ENCODE measurements around the gene COX8A. TPM values are rescaled to one million over a fixed set of nuclear protein-coding genes. Genes with fewer than 3 reads are reported as not detected.

Gene COX8A
- total RNA-seq, 1 experiment from 2014 or later, result 461 TPM

DNA sequence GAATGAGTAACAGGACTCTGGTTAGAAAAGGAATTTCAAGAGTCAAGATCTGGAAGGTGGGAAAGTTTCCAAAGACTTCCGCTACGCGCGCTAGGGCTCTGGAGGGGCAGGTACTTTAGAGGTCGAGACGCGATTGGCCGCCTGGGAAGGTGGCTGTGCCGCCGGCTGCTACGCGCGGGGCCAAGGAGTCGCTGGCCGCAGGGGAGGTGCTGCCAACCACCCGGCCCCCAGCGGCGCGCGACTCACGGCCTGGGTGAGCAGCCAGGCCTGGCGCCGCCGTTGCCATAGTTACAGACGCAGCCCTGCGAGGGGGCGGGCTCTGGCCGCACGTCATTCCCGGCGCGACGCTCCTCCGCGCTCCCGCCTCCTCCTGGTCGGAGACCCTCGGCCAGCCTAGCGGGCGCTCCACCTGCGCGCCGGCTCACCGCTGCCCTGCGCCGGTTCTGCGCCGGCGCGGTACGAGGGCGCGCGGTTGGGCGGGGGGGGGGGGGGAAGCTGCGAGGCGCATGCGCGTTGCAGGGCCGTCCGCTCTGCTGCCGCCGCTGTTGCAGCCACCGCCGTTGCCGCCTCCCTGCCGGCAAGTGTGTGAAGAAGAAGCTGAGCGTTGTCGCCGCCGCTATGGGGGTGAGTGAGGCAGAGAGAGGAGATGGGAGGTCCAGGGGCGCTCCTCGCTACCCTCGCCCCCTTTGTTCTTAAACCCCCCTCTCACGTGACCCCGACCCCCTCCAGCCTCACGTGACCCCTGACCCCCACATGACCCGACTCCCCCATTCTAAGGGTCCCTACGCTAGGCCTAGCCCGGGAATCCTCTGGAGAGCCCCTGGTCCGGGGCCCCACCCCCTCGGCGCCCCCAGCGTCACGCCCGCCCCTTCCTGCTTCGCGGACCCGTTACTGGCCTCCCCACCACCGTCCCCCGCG is 35.7 kb upstream of the COX8A start, which contains the start of gene NAA40:
TSS of gene NAA40 (plus strand) at position 524 of the 918 bp plus-strand sequence. CDS start at position 619, 95 bp downstream.
- Mint-ChIP-seq H3K27ac (ENCODE audit: low read depth, unreplicated experiment) (peak within 1 kb of the TSS; percentile 69), H3K4me1 (ENCODE audit: insufficient read depth, unreplicated experiment) (no peaks in the 10 kb centered on the region), H3K4me3 (ENCODE audit: unreplicated experiment) (peak within 1 kb of the TSS; percentile 83), H3K9me3 (ENCODE audit: unreplicated experiment) (no peaks in the 10 kb centered on the region), H3K36me3 (ENCODE audit: insufficient read depth, unreplicated experiment) (no peaks in the 10 kb centered on the region), H3K27me3 (ENCODE audit: insufficient read depth, unreplicated experiment) (no peaks in the 10 kb centered on the region)
- intact Hi-C loops (cut with micrococcal nuclease), result loop anchor here (10.0 kb wide), 1 partner anchor 54 kb away; no protein-coding TSS in a partner anchor
- DNase-seq (ENCODE audit: unreplicated experiment), result peak; percentile 96
- POLR2A ChIA-PET, result interaction anchor here (0.7 to 3.6 kb wide), 5 partner anchors 36 to 125 kb away, joined by 3 to 19 read pairs (median 4); partner anchors contain the start of genes COX8A and MARK2
- CTCF ChIA-PET, result interaction anchor here (0.7 to 1.0 kb wide), 3 partner anchors 22 to 102 kb away, joined by 3 read pairs; partner anchors contain the start of gene RCOR2
- no TSS peak for BruUV-seq (replicated peaks)
- TF ChIP-seq CTCF (IDR thresholded peaks at IDR 0.05; ENCODE audit: unreplicated experiment), result no peak

GRCh38 chr11:63939397-63939891 is 35.0 kb upstream of the COX8A start:
- peak overlapping the region; percentile 69 for H3K27ac Mint-ChIP-seq (ENCODE audit: low read depth, unreplicated experiment)
- BruUV-seq (replicated peaks), result no TSS peak
- intact Hi-C loops (cut with micrococcal nuclease), result loop anchor here (10.0 kb wide), 1 partner anchor 55 kb away; no protein-coding TSS in a partner anchor
- H3K27me3 Mint-ChIP-seq (ENCODE audit: insufficient read depth, unreplicated experiment), result no peaks in the 10 kb centered on the region
- TF ChIP-seq CTCF (IDR thresholded peaks at IDR 0.05; ENCODE audit: unreplicated experiment), result no peak
- peak overlapping the region; percentile 83 for H3K4me3 Mint-ChIP-seq (ENCODE audit: unreplicated experiment)
- CTCF ChIA-PET, result interaction anchor here (0.9 to 1.0 kb wide), 2 partner anchors 83 to 102 kb away, joined by 3 read pairs; no protein-coding TSS in a partner anchor
- POLR2A ChIA-PET, result interaction anchor here (1.3 to 3.6 kb wide), 3 partner anchors 35 to 100 kb away, joined by 3 to 19 read pairs (median 5); partner anchors contain the start of genes COX8A and MARK2
- DNase-seq (ENCODE audit: unreplicated experiment), result peak; percentile 25
- no peaks in the 10 kb centered on the region for H3K36me3 Mint-ChIP-seq (ENCODE audit: insufficient read depth, unreplicated experiment)
- H3K9me3 Mint-ChIP-seq (ENCODE audit: unreplicated experiment), result no peaks in the 10 kb centered on the region
- H3K4me1 Mint-ChIP-seq (ENCODE audit: insufficient read depth, unreplicated experiment), result no peaks in the 10 kb centered on the region

DNA sequence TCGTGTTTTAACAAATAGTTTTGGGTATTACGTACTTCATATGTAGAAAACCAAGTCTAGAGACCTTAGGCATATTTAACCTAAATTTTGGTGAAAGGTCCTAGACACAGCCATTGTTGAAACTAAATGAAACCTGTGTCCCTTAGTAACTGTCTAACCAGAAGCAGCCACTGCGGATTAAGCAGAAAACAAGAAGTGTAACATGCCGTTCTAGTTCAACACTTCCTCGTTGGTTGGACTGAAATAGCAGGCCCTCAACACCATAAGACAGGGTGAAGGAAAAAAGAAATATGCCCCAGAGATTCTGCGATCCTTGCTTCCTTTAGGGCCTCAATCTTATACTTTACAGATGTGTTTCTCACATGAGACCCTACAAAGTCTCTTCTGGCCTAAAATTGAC is 33.6 kb upstream of the COX8A start:
- H3K36me3 Mint-ChIP-seq (ENCODE audit: insufficient read depth, unreplicated experiment), result peaks cover 2% of the 10 kb centered on the region
- no peaks in the 10 kb centered on the region for H3K9me3 Mint-ChIP-seq (ENCODE audit: unreplicated experiment)
- H3K27ac Mint-ChIP-seq (ENCODE audit: low read depth, unreplicated experiment), result no peak overlapping the region
- H3K4me3 Mint-ChIP-seq (ENCODE audit: unreplicated experiment), result no peak overlapping the region
- ChIA-PET POLR2A (no interaction called here), CTCF (interaction anchor here (0.7 kb wide), 1 partner anchor 106 kb away, joined by 3 read pairs; no protein-coding TSS in a partner anchor)
- BruUV-seq (replicated peaks), result TSS peak; percentile 32
- intact Hi-C loops (cut with micrococcal nuclease), result loop anchor here (10.0 kb wide), 1 partner anchor 306 kb away; no protein-coding TSS in a partner anchor
- no peaks in the 10 kb centered on the region for H3K27me3 Mint-ChIP-seq (ENCODE audit: insufficient read depth, unreplicated experiment)
- no peaks in the 10 kb centered on the region for H3K4me1 Mint-ChIP-seq (ENCODE audit: insufficient read depth, unreplicated experiment)
- no peak for TF ChIP-seq CTCF (IDR thresholded peaks at IDR 0.05; ENCODE audit: unreplicated experiment)
- no peak for DNase-seq (ENCODE audit: unreplicated experiment)

DNA sequence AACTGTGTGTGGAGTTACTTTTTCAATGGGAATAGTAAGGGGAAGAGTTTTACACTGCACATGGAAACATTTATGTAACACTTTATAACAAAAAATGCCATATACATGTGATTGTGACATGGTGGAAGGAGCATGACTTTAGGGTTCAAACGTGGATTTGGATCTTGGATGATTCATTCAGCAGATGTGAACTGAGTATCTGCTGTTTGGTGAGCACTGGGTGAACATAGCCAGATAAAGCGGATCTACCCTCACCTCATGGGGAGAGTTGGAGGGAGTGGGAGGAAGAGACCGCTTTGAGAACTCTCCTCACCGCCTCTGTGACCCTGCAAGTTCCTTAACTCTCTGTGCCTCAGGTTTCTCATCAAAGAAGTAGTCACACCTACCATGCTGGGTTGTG is 32.5 kb upstream of the COX8A start:
- no peak overlapping the region for H3K27ac Mint-ChIP-seq (ENCODE audit: low read depth, unreplicated experiment)
- H3K9me3 Mint-ChIP-seq (ENCODE audit: unreplicated experiment), result no peaks in the 10 kb centered on the region
- TF ChIP-seq CTCF (IDR thresholded peaks at IDR 0.05; ENCODE audit: unreplicated experiment), result no peak
- peaks cover 12% of the 10 kb centered on the region for H3K36me3 Mint-ChIP-seq (ENCODE audit: insufficient read depth, unreplicated experiment)
- no TSS peak for BruUV-seq (replicated peaks)
- H3K4me3 Mint-ChIP-seq (ENCODE audit: unreplicated experiment), result no peak overlapping the region
- POLR2A ChIA-PET, result interaction anchor here (2.7 kb wide), 1 partner anchor 104 kb away, joined by 14 read pairs; the partner anchor contains the start of gene MARK2
- DNase-seq (ENCODE audit: unreplicated experiment), result no peak
- CTCF ChIA-PET, result interaction anchor here (1.3 to 8.3 kb wide), 2 partner anchors 104 to 174 kb away, joined by 4 to 241 read pairs; partner anchors contain the start of gene MARK2
- no peaks in the 10 kb centered on the region for H3K27me3 Mint-ChIP-seq (ENCODE audit: insufficient read depth, unreplicated experiment)
- H3K4me1 Mint-ChIP-seq (ENCODE audit: insufficient read depth, unreplicated experiment), result no peaks in the 10 kb centered on the region
- intact Hi-C loops (cut with micrococcal nuclease), result loop anchor here (10.0 kb wide), 1 partner anchor 307 kb away; no protein-coding TSS in a partner anchor
